Measurements from ENCODE around the gene MAP2K7.

The MAP2K7 gene

DNA sequence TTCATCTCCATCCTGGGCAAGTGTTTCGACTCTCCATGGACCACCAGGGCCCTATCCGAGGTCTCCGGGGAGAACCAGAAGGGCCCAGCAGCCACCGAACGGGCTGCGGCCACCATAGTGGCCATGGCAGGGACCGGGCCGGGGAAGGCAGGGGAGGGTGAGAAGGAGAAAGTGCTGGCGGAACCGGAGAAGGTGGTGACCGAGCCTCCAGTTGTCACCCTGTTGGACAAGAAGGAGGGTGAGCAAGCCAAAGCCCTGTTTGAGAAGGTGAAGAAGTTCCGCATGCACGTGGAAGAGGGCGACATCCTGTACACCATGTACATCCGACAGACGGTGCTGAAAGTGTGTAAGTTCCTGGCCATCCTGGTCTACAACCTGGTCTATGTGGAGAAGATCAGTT is 4.7 kb upstream of the MAP2K7 start:
- TF ChIP-seq SNAI2 (CRISPR knock-in tag; IDR thresholded peaks at IDR 0.05): no peak
- no peak for TF ChIP-seq ZNF565 (CRISPR knock-in tag; conservative IDR thresholded peaks at IDR 0.05; ENCODE audit: low read depth)
- TF ChIP-seq ESRRG (CRISPR knock-in tag; IDR thresholded peaks at IDR 0.05): no peak
- no peak for TF ChIP-seq ARNTL (CRISPR knock-in tag; IDR thresholded peaks at IDR 0.05; ENCODE audit: borderline replicate concordance, low read depth)
- TF ChIP-seq POU6F1 (CRISPR knock-in tag; IDR thresholded peaks at IDR 0.05; ENCODE audit: borderline replicate concordance, low read depth): no peak
- no peak for TF ChIP-seq RARB (CRISPR knock-in tag; IDR thresholded peaks at IDR 0.05)
- no peak for TF ChIP-seq PATZ1 (CRISPR knock-in tag; IDR thresholded peaks at IDR 0.05; ENCODE audit: borderline replicate concordance)
- TF ChIP-seq GLIS3 (CRISPR knock-in tag; IDR thresholded peaks at IDR 0.05): no peak
- no peak for TF ChIP-seq ZFP3 (CRISPR knock-in tag; IDR thresholded peaks at IDR 0.05)
- no peak for TF ChIP-seq OSR1 (CRISPR knock-in tag; IDR thresholded peaks at IDR 0.05)
- TF ChIP-seq, protein P1, sequence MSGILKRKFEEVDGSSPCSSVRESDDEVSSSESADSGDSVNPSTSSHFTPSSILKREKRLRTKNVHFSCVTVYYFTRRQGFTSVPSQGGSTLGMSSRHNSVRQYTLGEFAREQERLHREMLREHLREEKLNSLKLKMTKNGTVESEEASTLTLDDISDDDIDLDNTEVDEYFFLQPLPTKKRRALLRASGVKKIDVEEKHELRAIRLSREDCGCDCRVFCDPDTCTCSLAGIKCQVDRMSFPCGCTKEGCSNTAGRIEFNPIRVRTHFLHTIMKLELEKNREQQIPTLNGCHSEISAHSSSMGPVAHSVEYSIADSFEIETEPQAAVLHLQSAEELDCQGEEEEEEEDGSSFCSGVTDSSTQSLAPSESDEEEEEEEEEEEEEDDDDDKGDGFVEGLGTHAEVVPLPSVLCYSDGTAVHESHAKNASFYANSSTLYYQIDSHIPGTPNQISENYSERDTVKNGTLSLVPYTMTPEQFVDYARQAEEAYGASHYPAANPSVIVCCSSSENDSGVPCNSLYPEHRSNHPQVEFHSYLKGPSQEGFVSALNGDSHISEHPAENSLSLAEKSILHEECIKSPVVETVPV (CRISPR knock-in tag; IDR thresholded peaks at IDR 0.05): no peak
- TF ChIP-seq PPARA (CRISPR knock-in tag; IDR thresholded peaks at IDR 0.05; ENCODE audit: borderline replicate concordance): no peak
- TF ChIP-seq BACH2 (CRISPR knock-in tag; IDR thresholded peaks at IDR 0.05; ENCODE audit: borderline replicate concordance): no peak
- no peak for TF ChIP-seq ZNF8 (CRISPR knock-in tag; IDR thresholded peaks at IDR 0.05)
- no peak for TF ChIP-seq ZFP30 (CRISPR knock-in tag; IDR thresholded peaks at IDR 0.05)
- no peak for TF ChIP-seq TOX (CRISPR knock-in tag; IDR thresholded peaks at IDR 0.05; ENCODE audit: borderline replicate concordance)
- no peak for TF ChIP-seq ZNF70 (CRISPR knock-in tag; IDR thresholded peaks at IDR 0.05)
- no peak for TF ChIP-seq ISL1 (CRISPR knock-in tag; IDR thresholded peaks at IDR 0.05)
- no peak for TF ChIP-seq TCF4 (CRISPR knock-in tag; IDR thresholded peaks at IDR 0.05; ENCODE audit: borderline replicate concordance)
- no peak for TF ChIP-seq TSHZ2 (CRISPR knock-in tag; IDR thresholded peaks at IDR 0.05)
- no peak for ATAC-seq

DNA sequence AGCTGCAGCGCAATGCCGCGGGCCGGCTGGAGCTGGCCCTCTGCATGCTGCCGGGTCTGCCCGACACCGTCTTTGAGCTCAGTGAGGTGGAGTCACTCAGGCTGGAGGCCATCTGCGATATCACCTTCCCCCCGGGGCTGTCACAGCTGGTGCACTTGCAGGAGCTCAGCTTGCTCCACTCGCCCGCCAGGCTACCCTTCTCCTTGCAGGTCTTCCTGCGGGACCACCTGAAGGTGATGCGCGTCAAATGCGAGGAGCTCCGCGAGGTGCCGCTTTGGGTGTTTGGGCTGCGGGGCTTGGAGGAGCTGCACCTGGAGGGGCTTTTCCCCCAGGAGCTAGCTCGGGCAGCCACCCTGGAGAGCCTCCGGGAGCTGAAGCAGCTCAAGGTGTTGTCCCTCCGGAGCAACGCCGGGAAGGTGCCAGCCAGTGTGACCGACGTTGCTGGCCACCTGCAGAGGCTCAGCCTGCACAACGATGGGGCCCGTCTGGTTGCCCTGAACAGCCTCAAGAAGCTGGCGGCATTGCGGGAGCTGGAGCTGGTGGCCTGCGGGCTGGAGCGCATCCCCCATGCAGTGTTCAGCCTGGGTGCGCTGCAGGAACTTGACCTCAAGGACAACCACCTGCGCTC is 3.8 kb upstream of the MAP2K7 start:
- TF ChIP-seq OSR1 (CRISPR knock-in tag; IDR thresholded peaks at IDR 0.05) (no peak), ZNF70 (CRISPR knock-in tag; IDR thresholded peaks at IDR 0.05) (no peak), ZFP30 (CRISPR knock-in tag; IDR thresholded peaks at IDR 0.05) (no peak), ZFP3 (CRISPR knock-in tag; IDR thresholded peaks at IDR 0.05) (no peak), TOX (CRISPR knock-in tag; IDR thresholded peaks at IDR 0.05; ENCODE audit: borderline replicate concordance) (no peak), PPARA (CRISPR knock-in tag; IDR thresholded peaks at IDR 0.05; ENCODE audit: borderline replicate concordance) (no peak), BACH2 (CRISPR knock-in tag; IDR thresholded peaks at IDR 0.05; ENCODE audit: borderline replicate concordance) (no peak), ZNF565 (CRISPR knock-in tag; conservative IDR thresholded peaks at IDR 0.05; ENCODE audit: low read depth) (no peak), ARNTL (CRISPR knock-in tag; IDR thresholded peaks at IDR 0.05; ENCODE audit: borderline replicate concordance, low read depth) (no peak), POU6F1 (CRISPR knock-in tag; IDR thresholded peaks at IDR 0.05; ENCODE audit: borderline replicate concordance, low read depth) (no peak), ZNF8 (CRISPR knock-in tag; IDR thresholded peaks at IDR 0.05) (no peak)
- TF ChIP-seq, protein P1 (CRISPR knock-in tag; IDR thresholded peaks at IDR 0.05): no peak
- no peak for ATAC-seq
